Measurements from ENCODE around the gene LRRC28.

The LRRC28 gene

DNA sequence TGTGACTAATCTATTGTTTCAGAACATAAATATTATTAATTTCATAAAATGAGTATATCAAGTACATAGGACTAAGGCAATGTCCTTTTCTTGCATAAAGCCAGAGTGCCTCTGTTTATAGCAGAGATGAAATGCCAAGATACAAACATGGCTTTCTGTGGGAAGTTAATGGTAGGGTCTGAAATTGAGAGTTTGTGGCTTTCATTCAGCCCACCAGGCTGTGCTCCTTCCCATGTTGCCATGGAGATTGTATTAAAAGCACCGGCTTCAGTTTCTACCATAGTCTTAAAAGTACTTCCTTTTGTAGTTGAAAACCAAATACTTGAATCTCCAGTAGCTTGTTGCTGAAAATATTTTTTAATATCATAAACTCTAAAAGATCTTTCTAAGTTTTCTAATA is 114.0 kb downstream of the LRRC28 start:
- TF ChIP-seq, protein P1, sequence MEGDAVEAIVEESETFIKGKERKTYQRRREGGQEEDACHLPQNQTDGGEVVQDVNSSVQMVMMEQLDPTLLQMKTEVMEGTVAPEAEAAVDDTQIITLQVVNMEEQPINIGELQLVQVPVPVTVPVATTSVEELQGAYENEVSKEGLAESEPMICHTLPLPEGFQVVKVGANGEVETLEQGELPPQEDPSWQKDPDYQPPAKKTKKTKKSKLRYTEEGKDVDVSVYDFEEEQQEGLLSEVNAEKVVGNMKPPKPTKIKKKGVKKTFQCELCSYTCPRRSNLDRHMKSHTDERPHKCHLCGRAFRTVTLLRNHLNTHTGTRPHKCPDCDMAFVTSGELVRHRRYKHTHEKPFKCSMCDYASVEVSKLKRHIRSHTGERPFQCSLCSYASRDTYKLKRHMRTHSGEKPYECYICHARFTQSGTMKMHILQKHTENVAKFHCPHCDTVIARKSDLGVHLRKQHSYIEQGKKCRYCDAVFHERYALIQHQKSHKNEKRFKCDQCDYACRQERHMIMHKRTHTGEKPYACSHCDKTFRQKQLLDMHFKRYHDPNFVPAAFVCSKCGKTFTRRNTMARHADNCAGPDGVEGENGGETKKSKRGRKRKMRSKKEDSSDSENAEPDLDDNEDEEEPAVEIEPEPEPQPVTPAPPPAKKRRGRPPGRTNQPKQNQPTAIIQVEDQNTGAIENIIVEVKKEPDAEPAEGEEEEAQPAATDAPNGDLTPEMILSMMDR (conservative IDR thresholded peaks at IDR 0.05; ENCODE audit: low read depth): no peak
- DNase-seq (ENCODE audit: low spot score): no peak
- ChIA-PET POLR2A (ENCODE audit: low non-redundant PET) (no interaction called here), CTCF (interaction anchor here (1.5 kb wide), 1 partner anchor 25 kb away, joined by 4 read pairs; no protein-coding TSS in a partner anchor)
- H3K27ac ChIP-seq: no peak overlapping the region

DNA sequence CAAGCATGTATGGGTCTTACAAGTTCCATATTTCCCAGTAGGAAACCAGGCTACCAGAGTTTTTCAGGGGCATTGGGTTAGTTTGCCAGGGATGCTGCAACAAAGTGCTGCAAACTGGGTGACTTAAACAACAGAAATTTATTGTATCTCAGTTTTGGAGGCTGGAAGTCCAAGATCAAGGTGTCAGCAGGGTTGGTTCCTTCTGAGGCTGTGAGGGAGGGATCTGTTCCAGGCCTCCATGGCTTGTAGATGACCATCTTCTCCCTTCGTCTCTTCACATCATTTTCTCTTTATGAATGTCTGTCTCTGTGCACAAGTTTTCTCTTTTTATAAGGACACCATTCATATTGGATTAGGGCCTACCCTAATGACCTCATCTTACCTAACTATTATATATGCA is 114.7 kb downstream of the LRRC28 start:
- CTCF ChIA-PET: interaction anchor here (0.6 to 1.5 kb wide), 2 partner anchors 26 to 91 kb away, joined by 3 to 4 read pairs; no protein-coding TSS in a partner anchor

DNA sequence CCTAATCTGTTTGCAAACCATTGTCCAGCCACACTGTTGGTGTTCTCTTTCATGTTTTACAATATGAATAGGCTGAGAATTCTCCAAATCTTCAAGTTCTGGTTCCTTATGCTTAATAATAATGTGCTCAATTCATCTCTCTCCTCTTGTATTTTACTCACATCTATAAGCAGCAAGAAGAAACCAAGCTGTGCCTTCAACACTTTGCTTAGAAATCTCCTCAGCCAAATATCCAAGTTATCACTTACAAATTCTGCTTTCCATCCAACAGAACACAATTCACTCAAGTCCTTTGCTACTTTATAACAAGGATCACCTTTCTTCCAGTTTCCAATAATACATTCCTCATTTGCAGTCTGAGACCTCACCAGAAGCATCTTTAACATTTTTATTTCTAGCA is 117.5 kb downstream of the LRRC28 start:
- H3K27ac ChIP-seq: no peak overlapping the region
- no peak for DNase-seq (ENCODE audit: low spot score)
- CTCF ChIA-PET: interaction anchor here (0.5 to 0.7 kb wide), 2 partner anchors 49 to 93 kb away, joined by 3 to 4 read pairs; no protein-coding TSS in a partner anchor
- POLR2A ChIA-PET (ENCODE audit: low non-redundant PET): no interaction called here
- TF ChIP-seq, protein P1 (conservative IDR thresholded peaks at IDR 0.05; ENCODE audit: low read depth): no peak

More for the DNA sequence above, 114.7 kb downstream of the LRRC28 start:
- H3K27ac ChIP-seq: no peak overlapping the region
- POLR2A ChIA-PET (ENCODE audit: low non-redundant PET): no interaction called here
- TF ChIP-seq, protein P1 (conservative IDR thresholded peaks at IDR 0.05; ENCODE audit: low read depth): no peak
- DNase-seq (ENCODE audit: low spot score): no peak

DNA sequence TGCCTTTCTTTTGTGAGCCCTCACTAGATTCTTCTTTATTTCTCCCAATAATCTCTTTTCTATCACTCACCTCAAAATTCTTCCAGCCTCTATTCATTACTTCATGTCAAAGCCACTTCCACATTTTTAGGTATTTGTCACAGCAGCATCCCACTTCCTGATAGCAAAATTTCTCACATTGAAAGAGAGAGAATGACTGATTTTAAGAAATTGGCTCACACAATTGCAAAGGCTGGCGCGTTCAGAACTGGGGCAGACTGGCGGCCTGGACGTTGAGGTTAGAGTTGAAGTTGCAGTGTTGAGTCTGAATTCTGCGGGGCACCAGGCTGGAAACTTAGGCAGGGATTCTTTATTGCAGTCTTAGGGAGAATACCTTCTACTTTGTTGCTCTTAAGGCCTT is 117.9 kb downstream of the LRRC28 start:
- no peak for DNase-seq (ENCODE audit: low spot score)
- CTCF ChIA-PET: interaction anchor here (0.5 to 0.7 kb wide), 2 partner anchors 49 to 93 kb away, joined by 3 to 4 read pairs; no protein-coding TSS in a partner anchor
- H3K27ac ChIP-seq: no peak overlapping the region
- POLR2A ChIA-PET (ENCODE audit: low non-redundant PET): no interaction called here
- TF ChIP-seq, protein P1 (conservative IDR thresholded peaks at IDR 0.05; ENCODE audit: low read depth): no peak

DNA sequence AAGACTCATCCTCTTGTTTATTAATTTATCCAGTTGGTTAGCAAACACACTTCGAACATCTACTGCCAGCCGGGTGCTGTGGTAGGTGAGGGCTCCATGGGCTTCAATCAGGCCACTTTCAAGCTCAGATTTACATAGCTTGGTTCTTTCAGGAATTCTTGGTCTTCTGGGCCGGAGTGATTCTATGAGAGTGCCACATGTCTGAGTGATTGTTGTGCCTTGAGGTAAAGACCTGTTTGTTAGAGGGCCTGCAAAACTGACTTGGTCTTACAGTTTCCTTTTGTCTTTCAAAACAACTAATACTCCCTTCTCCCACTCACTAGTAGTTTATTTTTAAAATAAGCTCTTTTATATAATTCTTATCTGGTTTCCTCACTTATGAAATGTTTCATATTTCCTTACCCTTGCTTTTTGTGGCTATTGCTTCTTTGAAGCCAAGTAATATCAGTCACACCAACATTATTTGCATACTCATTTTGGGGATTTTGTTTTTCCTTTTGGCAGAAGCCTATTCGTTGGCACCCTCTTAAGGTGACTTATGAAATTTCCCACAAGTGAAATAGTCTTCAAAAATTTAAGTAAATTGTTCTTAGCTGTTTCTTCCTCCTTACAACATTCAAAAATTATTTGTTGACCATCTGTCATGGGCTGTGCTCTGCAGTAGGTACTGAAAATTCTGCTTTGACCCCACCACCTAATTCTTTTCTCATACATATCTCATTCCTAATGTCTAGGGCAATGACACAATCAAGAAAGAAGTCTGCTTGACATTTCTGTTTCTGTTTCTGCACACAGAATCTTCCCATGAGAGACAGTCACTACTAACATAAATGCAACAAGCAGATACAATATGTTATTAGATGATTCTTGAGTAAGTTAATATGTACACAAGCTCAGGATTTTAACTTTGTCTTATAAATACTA is 120.2 kb downstream of the LRRC28 start:
- H3K27ac ChIP-seq: no peak overlapping the region; the same call in 1 of the 2 replicates
- no peak for DNase-seq (ENCODE audit: low spot score)
- ChIA-PET CTCF (interaction anchor here (0.5 to 2.5 kb wide), 8 partner anchors 10 to 357 kb away, joined by 3 to 8 read pairs (median 5); no protein-coding TSS in a partner anchor), POLR2A (ENCODE audit: low non-redundant PET) (no interaction called here)
- TF ChIP-seq, protein P1 (conservative IDR thresholded peaks at IDR 0.05; ENCODE audit: low read depth): peak; percentile 46

DNA sequence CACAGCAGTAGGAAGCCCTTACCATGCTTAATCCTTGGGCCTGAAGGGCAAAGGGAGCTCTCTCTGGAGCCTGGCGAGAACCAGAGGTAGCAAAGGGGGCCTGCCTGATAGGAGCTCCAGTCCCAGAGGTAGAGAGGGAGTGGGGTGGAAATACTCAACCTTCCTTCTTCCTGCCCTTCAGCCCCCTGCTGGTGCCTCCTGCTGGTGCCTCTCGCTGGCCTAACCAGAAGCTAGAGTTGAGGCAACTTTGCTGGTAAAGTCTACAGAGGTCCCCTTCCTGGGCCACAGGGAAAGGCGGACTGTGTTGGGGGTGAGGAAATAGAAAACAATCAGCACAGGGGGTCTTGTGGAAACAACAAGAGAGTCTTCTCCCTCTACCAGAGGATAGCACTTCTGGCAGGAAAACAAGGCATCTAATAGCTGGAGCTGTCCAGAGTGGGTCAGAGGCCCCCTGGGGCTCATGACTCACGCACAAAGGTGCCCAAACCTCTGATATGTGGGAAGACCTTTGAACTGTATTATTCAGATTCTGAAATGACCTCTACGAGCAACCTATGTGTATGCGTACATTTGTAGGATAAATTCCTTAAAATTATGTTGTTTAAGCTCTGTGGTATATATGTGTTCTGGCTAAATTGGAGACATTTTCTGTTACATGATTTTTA is 133.9 kb downstream of the LRRC28 start:
- H3K27ac ChIP-seq: no peak overlapping the region
- POLR2A ChIA-PET (ENCODE audit: low non-redundant PET): no interaction called here
- CTCF ChIA-PET: no interaction called here
- TF ChIP-seq, protein P1 (conservative IDR thresholded peaks at IDR 0.05; ENCODE audit: low read depth): no peak
- no peak for DNase-seq (ENCODE audit: low spot score)
